HepG2 (cell line): ENCODE data around the gene GBX1. TPM values are rescaled to one million over a fixed set of nuclear protein-coding genes. Genes with fewer than 3 reads are reported as not detected.

Experiments
- ATAC-seq: fragments of 200-7000 bp; cut with Tn5 transposase; 3 replicates; pipeline ENCODE4 v1.9.1; 2020; ENCODE audit warnings: mild to moderate bottlenecking, moderate library complexity
- BruUV-seq: library from RNA; stranded (reverse); fragments of 400-500 nt; replicated peaks from 2 replicates; lab custom pipeline; 2021; lab: Mats Ljungman, UMichigan
- CTCF ChIA-PET: fragments of 300-600 bp; formaldehyde crosslinking; extraction: SDS; loops from one replicate; lab custom pipeline; 2021; ENCODE audit warnings: low total read pairs, inconsistent platforms, low intra/inter-chr PET ratio; lab: Yijun Ruan, JAX
- POLR2A ChIA-PET: fragments of 350-600 bp; sonication (Branson Sonifier 250); formaldehyde crosslinking; loops from one replicate; lab custom pipeline; 2020; ENCODE audit warnings: antibody characterized with exemption, inconsistent platforms; lab: Yijun Ruan, JAX
- DNase-seq: peaks from one replicate; pipeline ENCODE4 v3.0.0-alpha.2; 2015; ENCODE audit warnings: low spot score
- FAIRE-seq: peaks from 3 replicates; lab custom pipeline; 2011; peaks lifted over from hg19 to GRCh38; lab: Jason Lieb, UNC
- H2AFZ ChIP-seq: one replicate; pipeline ENCODE4 v1.6.1; 2011; ENCODE audit warnings: low read length, inconsistent platforms
- H3K27ac ChIP-seq: fragments of 300-600 bp; 3 replicates; pipeline ENCODE4 v1.8.0; 2011; ENCODE audit warnings: mixed run types, mild to moderate bottlenecking, mixed read lengths, low read length, inconsistent platforms; ENCODE audit not compliant: insufficient read depth; ENCODE audit errors: extremely low read length
- H3K27me3 ChIP-seq, 2 experiments: fragments of 200-600 bp in 1 of 2; 2 replicates in 1 of 2; 3 replicates in 1 of 2; pipeline versions ENCODE4 v1.6.0 to v1.8.0; 2011; ENCODE audit warnings: low read length in 2 of 2, mild to moderate bottlenecking in 2 of 2, moderate library complexity in 2 of 2, inconsistent platforms in 1 of 2; ENCODE audit not compliant: insufficient read depth in 2 of 2, control insufficient read depth in 1 of 2
- H3K36me3 ChIP-seq, 2 experiments: fragments of 200-600 bp in 1 of 2; replicated peaks in 1 of 2; 2 replicates in 1 of 2; 3 replicates in 1 of 2; pipeline versions ENCODE4 v1.5.1 to v1.8.0; 2011; ENCODE audit warnings: low read length in 2 of 2, inconsistent platforms in 1 of 2; ENCODE audit not compliant: insufficient read depth in 2 of 2, control insufficient read depth in 1 of 2
- H3K4me1 ChIP-seq: 2 replicates; pipeline ENCODE4 v1.5.1; 2012; ENCODE audit warnings: low read length, inconsistent platforms; ENCODE audit not compliant: insufficient read depth
- H3K4me2 ChIP-seq: 2 replicates; pipeline ENCODE4 v1.6.0; 2011; ENCODE audit warnings: low read depth, low read length, inconsistent platforms
- H3K4me3 ChIP-seq, 3 experiments: fragments of 200-600 bp in 1 of 3; sonication (generic), shearing (Covaris generic) in 1 of 3; replicated peaks in 1 of 3; 2 replicates each; pipeline ENCODE4 v1.5.1; 2011 to 2016; ENCODE audit warnings: low read length in 3 of 3, inconsistent platforms in 2 of 3, low read depth in 2 of 3, mild to moderate bottlenecking in 2 of 3, control low read depth in 1 of 3, mixed read lengths in 1 of 3; ENCODE audit not compliant: insufficient read depth in 1 of 3
- H3K79me2 ChIP-seq: one replicate; pipeline ENCODE4 v1.6.1; 2011; ENCODE audit warnings: low read length, inconsistent platforms; ENCODE audit not compliant: insufficient read depth
- H3K9ac ChIP-seq: 2 replicates; pipeline ENCODE4 v1.6.0; 2011; ENCODE audit warnings: mild to moderate bottlenecking, low read depth, low read length, inconsistent platforms; ENCODE audit not compliant: insufficient read depth
- H3K9me3 ChIP-seq: 2 replicates; pipeline ENCODE4 v1.5.1; 2012; ENCODE audit warnings: mild to moderate bottlenecking, low read length
- H4K20me1 ChIP-seq: 2 replicates; pipeline ENCODE4 v1.6.0; 2011; ENCODE audit warnings: inconsistent platforms, mild to moderate bottlenecking, low read length, moderate library complexity; ENCODE audit not compliant: insufficient read depth
- EED ChIP-seq: sonication (generic); formaldehyde crosslinking; IDR thresholded peaks from 2 replicates; pipeline ENCODE4 v1.5.0; 2020; ENCODE audit warnings: mild to moderate bottlenecking, missing genetic modification reagents
- HNF4A ChIP-seq: sonication (generic); formaldehyde crosslinking; IDR thresholded peaks from 2 replicates; pipeline ENCODE4 v1.4.0; 2020; ENCODE audit warnings: missing genetic modification reagents
- HNF4G ChIP-seq, 2 experiments: sonication (generic) in 1 of 2; formaldehyde crosslinking in 1 of 2; IDR thresholded peaks; 2 replicates each; pipeline versions ENCODE4 v1.4.0 to v1.6.1; 2011 to 2020; ENCODE audit warnings: borderline replicate concordance in 2 of 2, low read depth in 2 of 2, mild to moderate bottlenecking in 2 of 2, low read length in 1 of 2, missing genetic modification reagents in 1 of 2, moderate library complexity in 1 of 2
- ZNF367 ChIP-seq: sonication (generic); formaldehyde crosslinking; IDR thresholded peaks from 2 replicates; pipeline ENCODE4 v1.4.0; 2020; ENCODE audit warnings: missing genetic modification reagents, borderline replicate concordance
- ZNF570 ChIP-seq: sonication (generic); formaldehyde crosslinking; IDR thresholded peaks from 2 replicates; pipeline ENCODE4 v1.4.0; 2020; ENCODE audit warnings: mild to moderate bottlenecking, missing genetic modification reagents, borderline replicate concordance
- WGBS: methylation state at CpG from one replicate; pipeline ENCODE4 v1.1.6; 2017; ENCODE audit warnings: low lambda C conversion rate; 5-methylcytosine and 5-hydroxymethylcytosine counted together
- in situ Hi-C: cut with HindIII; loops from 2 replicates; pipeline ENCODE4 v1.10.0; 2017; ENCODE audit warnings: low pct_unique_long_range_greater_than_20kb; ENCODE audit not compliant: extremely low pct_ligation_motif_present
- intact Hi-C: fragments of 100-400 bp; cut with micrococcal nuclease; formaldehyde crosslinking; loops from one replicate; pipeline ENCODE4 v1.10.0; 2022; ENCODE audit not compliant: unreplicated experiment
- polyA plus RNA-seq, 8 experiments: library from polyadenylated mRNA; depleted of rRNA in 3 of 8; stranded (reverse) in 7 of 8; unstranded in 1 of 8; fragments of >200 nt; fragmentation: Illumina TruSeq in 4 of 8; extraction: Trizol in 4 of 8; gene quantifications; 2 replicates each; pipeline versions ENCODE4 v1.2.1 to v1.2.3, GENCODE V29; 2011 to 2016; ENCODE audit warnings: low read depth in 4 of 8, missing spikeins in 1 of 8, mixed read lengths in 1 of 8; ENCODE audit not compliant: insufficient read depth in 1 of 8
- total RNA-seq, 5 experiments: library from RNA; depleted of rRNA; stranded (reverse); fragments of >200 nt; fragmentation: Illumina TruSeq; extraction: Trizol; gene quantifications; 2 replicates each; pipeline ENCODE4 v1.2.3, GENCODE V29; 2016; ENCODE audit warnings: low read depth in 1 of 5
- TF ChIP-seq, protein P1 (sequence below): fragments of 450-650 bp; IDR thresholded peaks from 2 replicates; pipeline ENCODE4 v1.6.1; 2016

The GBX1 gene
- total and polyA plus RNA-seq, 2 of the 13 experiments (the other 11 are each of a cell fraction or from before 2014, with no cell fraction given) = not detected

DNA sequence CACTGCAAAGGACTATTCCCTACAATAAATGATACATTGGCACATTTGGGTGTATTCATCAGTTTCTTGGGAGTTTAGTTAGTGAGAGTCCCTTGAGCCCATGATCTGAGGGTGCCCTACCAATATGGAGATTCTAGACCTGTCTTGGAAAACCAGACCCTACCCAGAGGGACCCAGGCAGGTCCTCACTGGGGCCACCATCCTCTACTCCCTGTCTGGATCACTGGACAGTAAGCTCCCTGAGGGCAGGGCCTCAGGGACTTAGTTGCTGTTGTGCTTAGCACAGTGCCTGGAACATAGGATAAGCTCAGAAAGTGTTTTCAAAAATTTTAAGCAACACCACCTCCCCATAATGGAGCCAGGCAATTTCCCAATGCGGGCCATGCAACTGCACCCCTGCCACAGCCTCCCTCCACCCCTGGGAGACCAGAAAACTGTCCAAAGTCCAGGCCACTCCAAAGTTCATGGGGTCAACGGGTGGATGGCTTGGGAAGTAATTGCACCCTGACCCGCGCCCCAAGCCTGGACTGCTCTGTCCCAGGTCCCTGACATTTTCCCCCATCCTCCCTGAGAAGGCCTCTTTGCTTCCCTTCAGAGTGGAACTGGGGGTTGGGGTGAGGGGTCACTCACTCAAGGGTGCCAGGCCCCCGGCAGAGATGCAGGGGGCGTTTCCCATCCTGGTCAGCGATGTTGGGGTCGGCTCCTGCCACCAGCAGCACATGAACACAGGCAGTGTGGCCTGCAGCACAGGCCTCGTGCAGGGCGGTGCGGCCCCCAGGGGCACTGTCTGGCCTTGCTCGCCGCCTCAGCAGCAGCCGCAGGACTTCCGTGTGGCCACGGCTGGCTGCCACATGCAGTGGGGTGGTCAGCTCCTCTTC, 18.5 kb upstream of the GBX1 start:
- ChIA-PET POLR2A (no interaction called here), CTCF (no interaction called here)
- intact Hi-C loops (no loop called here), in situ Hi-C loops (no loop called here)
- 7% methylated on average over 2 of the region's 16 CpGs for WGBS
- 0 out of 2 replicates have a peak, but pooled peaks have one; percentile 6 for TF ChIP-seq HNF4A (CRISPR knock-in tag)
- no peak for TF ChIP-seq EED
- no peak for TF ChIP-seq ZNF570
- peak; percentile 18; the same call in 1 of the 2 replicates for TF ChIP-seq HNF4G (IDR thresholded peaks at IDR 0.05; ENCODE audit: borderline replicate concordance, low read depth, low read length)
- no peak for TF ChIP-seq HNF4G (CRISPR knock-in tag; IDR thresholded peaks at IDR 0.05; ENCODE audit: borderline replicate concordance, low read depth)
- BruUV-seq = no TSS peak
- DNase-seq (no peak), FAIRE-seq (no peak), ATAC-seq (peak; percentile 48)
- no peak overlapping the region for H2AFZ ChIP-seq
- no peaks in the 10 kb centered on the region for H3K4me1 ChIP-seq
- no peaks in the 10 kb centered on the region for H3K79me2 ChIP-seq
- no peak overlapping the region for H3K4me3 ChIP-seq
- H4K20me1 ChIP-seq = no peaks in the 10 kb centered on the region
- H3K27me3 ChIP-seq = peaks cover 0 to 34% of the 10 kb centered on the region in 2 experiments; a peak in 3 of 5 replicates
- no peaks in the 10 kb centered on the region for H3K36me3 ChIP-seq
- no peaks in the 10 kb centered on the region for H3K9me3 ChIP-seq
- no peak overlapping the region for H3K9ac ChIP-seq
- no peak overlapping the region for H3K4me2 ChIP-seq
- H3K27ac ChIP-seq = no peak overlapping the region

DNA sequence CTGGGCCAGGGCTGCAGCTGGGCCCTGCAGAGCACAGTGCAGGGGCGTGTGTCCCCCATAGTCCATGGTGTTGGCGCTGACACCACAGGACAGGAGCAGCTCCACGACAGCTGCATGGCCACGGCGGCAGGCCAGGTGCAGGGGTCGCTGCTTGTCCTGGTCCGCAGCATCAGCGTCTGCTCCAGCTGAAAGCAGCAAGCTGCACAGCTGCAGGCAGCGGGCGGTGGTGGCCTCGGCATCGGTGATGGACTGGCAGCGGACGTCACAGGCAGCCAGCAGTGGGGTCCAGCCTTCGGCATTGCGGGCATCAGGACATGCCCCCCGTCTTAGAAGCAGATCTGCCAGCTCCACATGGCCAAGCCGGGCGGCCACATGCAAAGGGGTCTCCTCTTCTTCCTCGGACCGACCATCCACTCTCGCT, 13.5 kb upstream of the GBX1 start:
- in situ Hi-C loops = no loop called here
- Histone ChIP-seq H3K36me3 (no peaks in the 10 kb centered on the region), H3K4me2 (no peak overlapping the region), H4K20me1 (no peaks in the 10 kb centered on the region), H3K4me3 (no peak overlapping the region), H3K4me1 (no peaks in the 10 kb centered on the region)
- no peak for FAIRE-seq
- DNase-seq = no peak
- no TSS peak for BruUV-seq
- ATAC-seq = peak; percentile 25; the same call in 2 of the 3 replicates
- POLR2A ChIA-PET = no interaction called here
- TF ChIP-seq ZNF367 (CRISPR knock-in tag) = no peak
- TF ChIP-seq, protein P1, sequence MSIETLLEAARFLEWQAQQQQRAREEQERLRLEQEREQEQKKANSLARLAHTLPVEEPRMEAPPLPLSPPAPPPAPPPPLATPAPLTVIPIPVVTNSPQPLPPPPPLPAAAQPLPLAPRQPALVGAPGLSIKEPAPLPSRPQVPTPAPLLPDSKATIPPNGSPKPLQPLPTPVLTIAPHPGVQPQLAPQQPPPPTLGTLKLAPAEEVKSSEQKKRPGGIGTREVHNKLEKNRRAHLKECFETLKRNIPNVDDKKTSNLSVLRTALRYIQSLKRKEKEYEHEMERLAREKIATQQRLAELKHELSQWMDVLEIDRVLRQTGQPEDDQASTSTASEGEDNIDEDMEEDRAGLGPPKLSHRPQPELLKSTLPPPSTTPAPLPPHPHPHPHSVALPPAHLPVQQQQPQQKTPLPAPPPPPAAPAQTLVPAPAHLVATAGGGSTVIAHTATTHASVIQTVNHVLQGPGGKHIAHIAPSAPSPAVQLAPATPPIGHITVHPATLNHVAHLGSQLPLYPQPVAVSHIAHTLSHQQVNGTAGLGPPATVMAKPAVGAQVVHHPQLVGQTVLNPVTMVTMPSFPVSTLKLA = peak; percentile 79
- TF ChIP-seq, all 625 proteins: peak for 1
- H3K79me2 ChIP-seq = no peaks in the 10 kb centered on the region
- intact Hi-C loops = no loop called here
- WGBS = no CpG with 5 or more reads among the region's 22 CpGs
- H3K9ac ChIP-seq = no peak overlapping the region
- no peak overlapping the region for H2AFZ ChIP-seq
- no peak overlapping the region for H3K27ac ChIP-seq
- CTCF ChIA-PET = no interaction called here
- no peaks in the 10 kb centered on the region for H3K9me3 ChIP-seq
- peaks cover 2 to 51% of the 10 kb centered on the region in 2 experiments; a peak in 3 of 5 replicates for H3K27me3 ChIP-seq
